GM10248 (cell line): ENCODE measurements around the gene FLNA.
"Not testable (repeated sequence)": the region's sequence is repeated elsewhere in the genome, so short reads cannot be mapped to it uniquely, and the experiment has no call there.

Experiments
- CTCF ChIA-PET: fragments of 300-600 bp; sonication (Branson Sonifier 250); formaldehyde crosslinking; extraction: SDS; loops from one replicate; lab custom pipeline; 2021; ENCODE audit warnings: antibody characterized with exemption; lab: Yijun Ruan, JAX
- POLR2A ChIA-PET: fragments of 350-650 bp; sonication (Branson Sonifier 250); formaldehyde crosslinking; extraction: SDS; loops from one replicate; lab custom pipeline; 2020; ENCODE audit warnings: antibody characterized with exemption; lab: Yijun Ruan, JAX
- DNase-seq: peaks from one replicate; pipeline ENCODE4 v3.0.0; 2012; ENCODE audit errors: extremely low spot score
- CTCF ChIP-seq: IDR thresholded peaks from 2 replicates; pipeline ENCODE4 v1.5.1; 2012; ENCODE audit warnings: mild to moderate bottlenecking, low read depth; ENCODE audit errors: extremely low read depth, missing control alignments, control extremely low read depth

The FLNA gene

GRCh38 chrX:154349359-154349935, 25.0 kb downstream of the FLNA start:
- ChIA-PET POLR2A (no interaction called here), CTCF (no interaction called here)
- TF ChIP-seq CTCF = no peak
- no peak for DNase-seq

- CTCF ChIA-PET = no interaction called here
- POLR2A ChIA-PET = no interaction called here
- no peak for DNase-seq
- TF ChIP-seq CTCF = no peak
Measured at GRCh38 chrX:154348646-154349358, 25.6 kb downstream of the FLNA start.

GRCh38 chrX:154348114-154348531, 26.3 kb downstream of the FLNA start:
- POLR2A ChIA-PET = no interaction called here
- no peak for DNase-seq
- CTCF ChIA-PET = no interaction called here
- TF ChIP-seq CTCF = no peak

- DNase-seq, CTCF ChIA-PET, POLR2A ChIA-PET: not testable (repeated sequence)
Measured at GRCh38 chrX:154343620-154344019, 30.8 kb downstream of the FLNA start.

- CTCF ChIA-PET = not testable (repeated sequence)
Measured at GRCh38 chrX:154343063-154343462, 31.4 kb downstream of the FLNA start.

GRCh38 chrX:154341399-154342298, 32.8 kb downstream of the FLNA start:
- POLR2A ChIA-PET, CTCF ChIA-PET, DNase-seq: not testable (repeated sequence)

More at GRCh38 chrX:154343063-154343462, 31.4 kb downstream of the FLNA start:
- DNase-seq, POLR2A ChIA-PET: not testable (repeated sequence)

GRCh38 chrX:154334496-154334895, 39.9 kb downstream of the FLNA start:
- DNase-seq = no peak
- ChIA-PET CTCF (interaction anchor here (1.5 kb wide), 1 partner anchor 16 kb away, joined by 4 read pairs; no protein-coding TSS in a partner anchor), POLR2A (no interaction called here)
- no peak for TF ChIP-seq CTCF
